Peyer's patch (tissue), 4 donors: Measurements from ENCODE around the gene GUCA1A. TPM values are rescaled to one million over a fixed set of nuclear protein-coding genes. Genes with fewer than 3 reads are reported as not detected.
"Not testable (repeated sequence)": the region's sequence is repeated elsewhere in the genome, so short reads cannot be mapped to it uniquely, and the experiment has no call there.

Experiments used
- DNase-seq, 3 donors: peaks; one replicate each; pipeline ENCODE4 v3.0.0-alpha.2; 2017 to 2019
- H3K27ac ChIP-seq, 4 donors: fragments of 200-600 bp; sonication (generic); one replicate each; pipeline ENCODE4 v1.5.1; 2016 to 2019
- H3K27me3 ChIP-seq, 2 donors: fragments of 200-600 bp; sonication (generic); one replicate each; pipeline ENCODE4 v1.5.1; 2019
- H3K36me3 ChIP-seq, 3 donors: fragments of 200-600 bp; sonication (generic); one replicate each; pipeline ENCODE4 v1.5.1; 2016 to 2019
- H3K4me1 ChIP-seq, 4 donors: fragments of 200-600 bp; sonication (generic); one replicate each; pipeline ENCODE4 v1.5.1; 2016 to 2019
- H3K4me3 ChIP-seq, 4 donors: fragments of 200-600 bp; sonication (generic); 1 replicate in 3 of 4; 2 replicates in 1 of 4; pipeline ENCODE4 v1.5.1; 2016 to 2019; ENCODE audit warnings: mild to moderate bottlenecking in 1 of 4
- H3K9me3 ChIP-seq, 4 donors: fragments of 200-600 bp; sonication (generic); one replicate each; pipeline ENCODE4 v1.5.1; 2016 to 2019; ENCODE audit warnings: mild to moderate bottlenecking in 1 of 4
- POLR2A ChIP-seq, 2 donors: fragments of 450-650 bp; IDR thresholded peaks; one replicate each; pipeline ENCODE4 v1.5.1; 2017; ENCODE audit warnings: antibody characterized with exemption in 2 of 2, mild to moderate bottlenecking in 2 of 2, moderate library complexity in 2 of 2
- total RNA-seq, 4 donors: library from RNA; depleted of rRNA; stranded (reverse); fragments of >200 nt; gene quantifications; one replicate each; pipeline ENCODE4 v1.1.0, GENCODE V29; 2016
- TF ChIP-seq, protein P1 (sequence below), 6 experiments: fragments of 450-650 bp in 4 of 6; fragments of 200-600 bp in 2 of 6; sonication (generic) in 1 of 6; IDR thresholded peaks; one replicate each; pipeline ENCODE4 v1.5.1; 2017 to 2019; ENCODE audit warnings: antibody characterized with exemption in 6 of 6, mild to moderate bottlenecking in 3 of 6, moderate library complexity in 1 of 6

GUCA1A gene
- total RNA-seq, 4 donors from 2014 or later, result not detected

DNA sequence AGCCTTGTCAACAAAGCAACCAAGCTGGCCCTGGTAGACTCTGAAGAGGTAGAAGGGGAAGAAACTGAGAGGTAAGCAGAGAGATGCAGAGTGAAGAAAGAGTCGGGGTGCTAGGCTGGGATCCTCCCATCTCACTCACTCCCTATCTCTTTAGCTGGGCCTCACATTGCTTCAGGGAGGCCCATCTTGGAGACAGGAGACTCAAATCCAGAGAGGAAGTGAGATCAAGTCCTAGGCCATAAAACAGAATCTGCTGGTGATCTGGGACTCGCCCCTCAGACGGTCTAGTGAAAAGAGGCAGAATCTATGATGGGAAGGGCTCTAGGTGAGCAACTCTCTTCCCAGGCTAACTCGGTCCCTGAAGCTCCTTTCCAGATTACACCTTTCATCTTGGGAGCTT is 22.3 kb downstream of the GUCA1A start:
- peaks cover 0 to 5% (median 0%) of the 10 kb centered on the region in 4 donors for H3K4me1 ChIP-seq
- H3K36me3 ChIP-seq, result no peaks in the 10 kb centered on the region
- no peak for DNase-seq
- H3K27me3 ChIP-seq, result no peaks in the 10 kb centered on the region
- H3K9me3 ChIP-seq, result no peaks in the 10 kb centered on the region
- TF ChIP-seq POLR2A (IDR thresholded peaks at IDR 0.05), result no peak
- TF ChIP-seq, protein P1, sequence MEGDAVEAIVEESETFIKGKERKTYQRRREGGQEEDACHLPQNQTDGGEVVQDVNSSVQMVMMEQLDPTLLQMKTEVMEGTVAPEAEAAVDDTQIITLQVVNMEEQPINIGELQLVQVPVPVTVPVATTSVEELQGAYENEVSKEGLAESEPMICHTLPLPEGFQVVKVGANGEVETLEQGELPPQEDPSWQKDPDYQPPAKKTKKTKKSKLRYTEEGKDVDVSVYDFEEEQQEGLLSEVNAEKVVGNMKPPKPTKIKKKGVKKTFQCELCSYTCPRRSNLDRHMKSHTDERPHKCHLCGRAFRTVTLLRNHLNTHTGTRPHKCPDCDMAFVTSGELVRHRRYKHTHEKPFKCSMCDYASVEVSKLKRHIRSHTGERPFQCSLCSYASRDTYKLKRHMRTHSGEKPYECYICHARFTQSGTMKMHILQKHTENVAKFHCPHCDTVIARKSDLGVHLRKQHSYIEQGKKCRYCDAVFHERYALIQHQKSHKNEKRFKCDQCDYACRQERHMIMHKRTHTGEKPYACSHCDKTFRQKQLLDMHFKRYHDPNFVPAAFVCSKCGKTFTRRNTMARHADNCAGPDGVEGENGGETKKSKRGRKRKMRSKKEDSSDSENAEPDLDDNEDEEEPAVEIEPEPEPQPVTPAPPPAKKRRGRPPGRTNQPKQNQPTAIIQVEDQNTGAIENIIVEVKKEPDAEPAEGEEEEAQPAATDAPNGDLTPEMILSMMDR (IDR thresholded peaks at IDR 0.05), result no peak
- H3K4me3 ChIP-seq, result no peak overlapping the region
- no peak overlapping the region for H3K27ac ChIP-seq

DNA sequence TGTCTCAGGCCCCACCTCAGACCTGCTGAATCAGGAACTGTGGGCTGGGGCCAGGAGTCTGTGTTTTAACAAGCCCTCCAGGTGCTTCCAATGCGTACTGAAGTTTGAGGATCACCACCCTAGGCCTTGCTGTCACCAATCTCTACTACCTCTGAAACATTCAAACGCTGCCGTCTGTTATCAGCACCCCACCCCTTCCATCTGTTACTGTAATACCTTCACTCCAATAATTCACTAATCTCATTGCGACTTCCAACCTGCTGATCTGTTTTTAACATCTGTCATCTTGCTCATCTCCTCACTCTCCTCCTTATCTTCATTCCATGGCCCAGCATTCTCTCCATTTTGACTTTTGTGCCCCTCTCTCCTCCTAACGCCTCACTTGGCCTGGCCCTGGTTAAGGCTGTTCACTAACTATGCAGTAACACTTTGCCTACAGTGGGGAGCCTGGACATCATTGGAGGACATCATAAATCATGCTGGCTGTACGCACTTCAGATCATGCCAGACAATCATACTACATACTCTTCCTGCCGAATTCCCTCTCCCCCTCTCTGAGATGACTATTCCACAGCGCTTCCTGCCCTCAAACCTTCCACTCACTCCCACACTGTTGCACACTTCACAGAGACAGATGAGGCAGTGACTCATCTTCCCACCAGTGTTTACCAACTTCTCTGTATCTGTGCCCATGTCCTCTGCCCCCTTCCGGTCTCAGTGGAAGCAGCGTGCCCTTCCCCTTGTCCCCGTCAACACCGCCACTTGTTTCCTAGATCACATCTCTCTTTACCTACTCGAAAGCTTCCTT is 24.6 kb downstream of the GUCA1A start:
- Histone ChIP-seq H3K4me1 (peaks cover 0 to 5% (median 0%) of the 10 kb centered on the region in 4 donors), H3K36me3 (no peaks in the 10 kb centered on the region), H3K4me3 (no peak overlapping the region), H3K9me3 (no peaks in the 10 kb centered on the region), H3K27ac (peak overlapping the region in 1 of 4 donors; percentile 13), H3K27me3 (no peaks in the 10 kb centered on the region)
- DNase-seq, result no peak
- TF ChIP-seq POLR2A (IDR thresholded peaks at IDR 0.05), result no peak
- TF ChIP-seq, protein P1 (IDR thresholded peaks at IDR 0.05), result no peak

DNA sequence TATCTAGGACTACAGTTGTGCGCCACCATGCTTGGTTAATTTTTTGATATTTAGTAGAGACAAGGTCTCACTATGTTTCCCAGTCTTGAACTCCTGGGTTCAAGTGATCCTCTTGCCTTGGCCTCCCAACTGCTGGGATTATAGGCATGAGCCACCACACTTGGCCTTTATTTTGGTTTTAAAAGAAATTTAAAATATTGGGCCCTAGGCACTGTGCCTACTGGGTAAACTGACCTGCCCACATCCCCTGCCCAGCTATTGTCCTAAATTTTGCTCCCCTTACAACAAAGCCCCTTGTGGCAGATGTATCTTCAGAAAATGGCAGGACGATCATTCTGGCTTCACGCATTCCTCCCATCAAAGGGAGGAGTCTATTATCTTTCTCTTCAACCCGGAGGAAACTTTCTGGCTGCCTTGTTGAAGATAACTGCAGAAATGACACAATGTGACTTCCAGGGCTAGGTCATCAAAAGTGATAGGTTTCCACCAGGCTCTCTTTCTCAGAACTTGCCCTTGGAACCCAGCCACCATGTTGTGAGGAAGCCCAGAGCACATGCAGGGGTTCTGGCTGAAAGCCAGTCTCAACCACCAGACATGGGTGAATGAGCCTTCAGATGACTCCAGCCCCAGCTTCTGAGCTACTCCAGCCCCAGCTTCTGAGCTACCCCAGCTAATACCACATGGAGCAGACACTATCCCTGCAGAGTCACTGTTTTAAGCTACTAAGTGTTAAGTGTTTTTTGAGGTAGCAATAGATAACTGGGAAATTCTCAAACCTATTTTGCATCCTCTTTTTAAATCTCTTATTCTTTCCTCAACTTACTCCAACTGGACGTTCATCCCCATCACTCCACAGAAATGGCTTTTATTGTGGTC is 26.2 kb downstream of the GUCA1A start:
- DNase-seq, result no peak
- no peaks in the 10 kb centered on the region for H3K27me3 ChIP-seq
- H3K4me1 ChIP-seq, result peaks cover 0 to 14% (median 0%) of the 10 kb centered on the region in 4 donors
- no peaks in the 10 kb centered on the region for H3K9me3 ChIP-seq
- H3K4me3 ChIP-seq, result no peak overlapping the region
- H3K36me3 ChIP-seq, result no peaks in the 10 kb centered on the region
- H3K27ac ChIP-seq, result no peak overlapping the region
- no peak for TF ChIP-seq POLR2A (IDR thresholded peaks at IDR 0.05)
- TF ChIP-seq, protein P1 (IDR thresholded peaks at IDR 0.05), result no peak

DNA sequence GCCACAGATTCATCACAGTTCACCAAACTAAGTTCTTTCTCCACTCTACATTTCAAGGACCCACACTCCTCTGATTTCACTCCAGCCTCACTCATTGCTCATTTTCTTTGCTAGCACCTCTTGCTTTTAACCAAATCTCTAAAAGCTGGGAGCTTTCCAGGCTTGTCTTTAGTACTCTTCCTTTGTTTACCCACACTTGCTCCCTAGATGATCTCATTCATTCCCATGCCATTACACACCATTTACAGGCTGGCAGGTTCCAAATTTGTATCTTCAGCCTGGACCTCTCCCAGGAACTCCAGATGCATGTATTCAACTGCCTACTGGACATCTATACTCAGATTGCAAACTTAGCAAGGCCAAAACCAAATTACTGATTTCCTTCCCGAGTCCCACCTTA is 26.9 kb downstream of the GUCA1A start:
- Histone ChIP-seq H3K9me3 (no peaks in the 10 kb centered on the region), H3K27ac (no peak overlapping the region), H3K27me3 (no peaks in the 10 kb centered on the region), H3K36me3 (no peaks in the 10 kb centered on the region), H3K4me1 (peaks cover 0 to 21% (median 0%) of the 10 kb centered on the region in 4 donors), H3K4me3 (no peak overlapping the region)
- TF ChIP-seq, protein P1 (IDR thresholded peaks at IDR 0.05), result no peak
- TF ChIP-seq POLR2A (IDR thresholded peaks at IDR 0.05), result no peak
- DNase-seq, result no peak

DNA sequence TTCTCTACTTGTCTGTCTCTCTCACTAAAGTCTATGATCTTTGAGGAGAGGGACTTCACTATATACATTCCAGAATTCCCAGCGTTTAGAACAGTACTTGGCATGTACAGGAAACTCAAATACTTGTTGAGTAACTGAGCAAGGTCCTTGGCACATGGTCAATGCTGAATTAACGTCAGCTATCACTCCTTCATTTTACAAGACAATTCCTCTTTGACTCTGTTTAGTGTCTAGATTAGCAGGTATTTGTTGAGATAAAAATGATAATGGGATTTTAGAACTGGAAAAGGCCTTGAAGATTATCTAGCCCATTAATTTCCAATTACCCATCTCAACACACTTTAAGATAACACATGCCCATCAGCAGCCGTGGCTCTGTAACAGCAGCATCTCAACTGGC is 28.2 kb downstream of the GUCA1A start:
- Histone ChIP-seq H3K36me3 (peaks cover 0 to 3% (median 0%) of the 10 kb centered on the region in 3 donors), H3K27ac (no peak overlapping the region), H3K4me1 (peaks cover 0 to 25% (median 0%) of the 10 kb centered on the region in 4 donors), H3K27me3 (no peaks in the 10 kb centered on the region), H3K4me3 (no peak overlapping the region), H3K9me3 (no peaks in the 10 kb centered on the region)
- TF ChIP-seq, protein P1 (IDR thresholded peaks at IDR 0.05), result no peak
- no peak for TF ChIP-seq POLR2A (IDR thresholded peaks at IDR 0.05)
- DNase-seq, result no peak

DNA sequence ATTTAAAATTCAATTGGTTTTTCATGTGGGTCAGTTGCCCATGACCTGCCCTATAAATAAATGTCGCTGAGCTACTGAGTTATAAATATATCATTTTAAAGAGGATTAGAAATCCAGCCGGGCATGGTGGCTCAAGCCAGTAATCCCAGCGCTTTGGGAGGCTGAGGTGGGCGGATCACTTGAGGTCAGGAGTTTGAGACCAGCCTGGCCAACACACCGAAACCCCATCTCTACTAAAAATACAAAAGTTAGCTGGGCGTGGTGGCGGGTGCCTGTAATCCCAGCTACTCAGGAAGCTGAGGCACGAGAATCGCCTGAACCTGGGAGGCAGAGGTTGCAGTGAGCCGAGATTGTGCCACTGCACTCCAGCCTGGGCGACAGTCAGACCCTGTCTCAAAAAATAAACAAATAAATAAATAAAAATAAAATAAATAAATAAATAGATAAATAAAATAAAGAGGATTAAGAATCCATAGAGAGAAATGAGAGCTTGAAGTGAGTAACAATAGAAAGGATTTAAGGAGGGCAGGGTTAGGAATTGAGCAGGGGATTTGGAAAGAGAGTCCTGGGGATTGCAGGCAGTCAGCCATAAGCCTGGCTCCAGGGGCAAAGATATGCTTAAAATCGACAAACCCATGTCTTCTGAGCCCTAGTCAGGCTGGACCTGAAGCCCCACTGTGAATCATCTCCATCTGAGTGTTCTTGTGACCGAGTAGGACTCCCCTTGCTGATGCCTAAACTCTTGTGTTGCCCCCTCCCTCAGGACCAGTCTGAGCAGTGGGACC is 29.2 kb downstream of the GUCA1A start:
- peaks cover 0 to 12% (median 0%) of the 10 kb centered on the region in 3 donors for H3K36me3 ChIP-seq
- not testable (repeated sequence) for H3K9me3 ChIP-seq, H3K4me3 ChIP-seq, DNase-seq, H3K27ac ChIP-seq, H3K27me3 ChIP-seq
- H3K4me1 ChIP-seq, result peaks cover 0 to 25% (median 0%) of the 10 kb centered on the region in 4 donors
